Activated effector memory CD4-positive, alpha-beta T cell treated with Interleukin-2 at 50 U/mL for 16 hours (primary cell): ENCODE results near the gene NNAT.
"Not testable (repeated sequence)": the region's sequence is repeated elsewhere in the genome, so short reads cannot be mapped to it uniquely, and the experiment has no call there.

Source experiments
- DNase-seq: peaks from one replicate; pipeline ENCODE4 v3.0.0-alpha.2; 2020

The NNAT gene

GRCh38 chr20:37542281-37542680, 21.2 kb downstream of the NNAT start:
- DNase-seq: no peak

DNA sequence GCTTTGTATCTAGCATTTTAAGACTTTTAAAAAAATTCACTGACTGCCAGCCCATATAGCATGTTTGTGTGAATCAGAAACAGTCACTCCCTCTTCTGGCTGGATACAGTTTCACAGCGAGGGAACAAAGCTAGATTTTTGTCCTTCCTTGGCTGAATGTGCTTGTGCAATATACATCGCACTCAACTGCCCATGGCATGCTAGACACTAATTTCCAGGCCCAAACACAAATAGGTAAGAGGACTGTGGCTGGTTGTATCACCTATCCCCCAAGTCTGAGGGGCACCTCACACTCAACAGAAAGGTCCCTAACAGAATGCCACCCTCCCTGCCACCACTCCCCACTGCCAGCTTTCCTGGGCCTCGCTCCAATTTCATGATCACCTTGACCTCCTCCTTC, 22.8 kb downstream of the NNAT start:
- no peak for DNase-seq

GRCh38 chr20:37544386-37544785, 23.3 kb downstream of the NNAT start:
- DNase-seq: no peak

DNA sequence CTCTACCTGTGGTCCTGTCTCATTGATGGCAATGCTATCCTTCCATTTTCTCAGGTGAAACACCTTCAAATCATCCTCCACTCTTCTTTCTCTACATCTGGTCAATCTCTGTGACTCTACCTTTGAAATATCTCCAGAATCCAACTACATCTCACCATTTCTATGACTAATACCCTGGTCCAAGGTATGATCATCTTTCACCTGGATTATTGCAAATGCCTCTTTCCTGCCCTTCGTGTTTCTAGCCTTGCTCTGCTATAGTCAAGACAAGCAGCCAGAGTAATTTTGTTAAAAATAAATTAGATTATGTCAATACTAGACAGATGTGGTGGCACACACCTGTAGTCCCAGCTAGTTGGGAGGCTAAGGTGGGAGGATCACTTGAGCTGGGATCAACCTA, 24.5 kb downstream of the NNAT start:
- DNase-seq: no peak

DNA sequence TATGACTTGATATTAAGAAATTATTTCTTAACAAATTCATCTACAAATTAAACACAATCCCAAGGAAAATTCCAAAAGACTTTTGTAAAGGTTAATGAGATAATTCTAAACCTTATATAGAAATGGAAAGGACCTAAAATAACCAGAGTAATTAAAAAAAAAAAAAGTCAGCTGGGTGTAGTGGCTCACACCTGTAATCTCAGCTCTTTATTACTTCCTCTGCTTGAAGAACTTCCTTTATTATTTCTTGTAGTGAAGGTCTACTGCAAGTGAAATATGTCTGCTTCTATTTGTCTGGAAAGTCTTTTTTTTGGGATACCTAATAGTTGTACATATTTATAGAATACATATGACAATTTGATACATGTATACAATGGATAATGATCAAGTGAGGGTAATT, 26.9 kb downstream of the NNAT start:
- no peak for DNase-seq

DNA sequence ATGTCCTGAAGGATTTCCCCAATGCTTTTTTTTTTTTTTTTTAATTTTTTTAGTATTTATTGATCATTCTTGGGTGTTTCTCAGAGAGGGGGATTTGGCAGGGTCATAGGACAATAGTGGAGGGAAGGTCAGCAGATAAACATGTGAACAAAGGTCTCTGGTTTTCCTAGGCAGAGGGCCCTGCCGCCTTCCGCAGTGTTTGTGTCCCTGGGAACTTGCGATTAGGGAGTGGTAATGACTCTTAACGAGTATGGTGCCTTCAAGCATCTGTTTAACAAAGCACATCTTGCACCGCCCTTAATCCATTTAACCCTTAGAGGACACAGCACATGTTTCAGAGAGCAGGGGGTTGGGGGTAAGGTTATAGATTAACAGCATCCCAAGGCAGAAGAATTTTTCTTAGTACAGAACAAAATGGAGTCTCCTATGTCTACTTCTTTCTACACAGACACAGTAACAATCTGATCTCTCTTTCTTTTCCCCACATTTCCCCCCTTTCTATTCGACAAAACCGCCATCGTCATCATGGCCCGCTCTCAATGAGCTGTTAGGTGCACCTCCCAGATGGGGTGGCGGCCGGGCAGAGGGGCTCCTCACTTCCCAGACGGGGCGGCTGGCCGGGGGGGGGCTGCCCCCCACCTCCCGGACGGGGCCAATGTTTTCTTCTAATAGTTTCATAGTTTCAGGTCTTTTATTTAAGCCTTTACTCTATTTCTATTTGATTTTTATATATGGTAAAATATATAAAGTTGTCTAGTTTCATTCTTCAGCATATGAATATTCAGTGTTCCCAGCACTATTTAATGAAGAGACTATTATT, 29.3 kb downstream of the NNAT start:
- DNase-seq: not testable (repeated sequence)

DNA sequence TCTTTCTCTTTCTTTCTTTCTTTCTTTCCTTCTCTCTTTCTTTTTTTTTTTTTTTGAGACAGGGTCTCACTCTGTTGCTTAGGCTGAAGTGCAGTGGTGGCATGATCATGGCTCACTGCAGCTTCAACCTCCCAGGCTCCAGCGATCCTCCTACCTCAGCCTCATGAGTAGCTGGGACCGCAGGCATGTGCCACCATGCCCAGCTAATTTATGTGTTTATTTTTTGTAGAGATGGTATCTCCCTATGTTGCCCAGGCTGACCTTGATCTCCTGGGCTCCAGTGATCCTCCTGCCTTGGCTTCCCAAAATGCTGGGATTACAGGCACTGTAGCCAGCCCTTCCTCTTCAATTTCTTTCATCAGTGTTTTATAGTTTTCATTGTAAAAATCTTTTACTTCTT, 30.6 kb downstream of the NNAT start:
- not testable (repeated sequence) for DNase-seq

GRCh38 chr20:37552415-37552814, 31.4 kb downstream of the NNAT start:
- no peak for DNase-seq

GRCh38 chr20:37554721-37555298, 33.8 kb downstream of the NNAT start:
- DNase-seq: not testable (repeated sequence)

- DNase-seq: no peak
Observed at GRCh38 chr20:37556538-37556937, 35.5 kb downstream of the NNAT start.

DNA sequence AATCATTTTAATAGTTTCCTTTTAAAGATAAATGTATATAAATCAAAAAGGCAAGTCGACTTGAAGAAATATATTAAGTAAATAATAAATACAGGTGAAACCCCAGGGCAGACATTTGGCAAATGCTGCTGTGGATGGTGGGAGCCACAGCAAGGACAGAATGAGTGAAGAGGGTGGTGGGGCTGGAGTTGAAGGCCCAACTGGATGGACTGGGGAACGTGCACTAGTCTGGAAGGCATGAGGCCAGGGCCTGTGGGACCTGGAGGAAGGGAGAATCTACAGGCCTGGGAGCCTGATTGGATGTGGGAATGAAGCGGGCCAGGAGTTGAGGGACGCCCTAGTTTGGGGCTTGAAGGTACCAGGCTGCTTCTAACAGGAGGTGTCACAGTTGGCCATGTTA, 37.3 kb downstream of the NNAT start:
- no peak for DNase-seq

- DNase-seq: no peak
Observed at GRCh38 chr20:37558779-37559178, 37.7 kb downstream of the NNAT start.

DNA sequence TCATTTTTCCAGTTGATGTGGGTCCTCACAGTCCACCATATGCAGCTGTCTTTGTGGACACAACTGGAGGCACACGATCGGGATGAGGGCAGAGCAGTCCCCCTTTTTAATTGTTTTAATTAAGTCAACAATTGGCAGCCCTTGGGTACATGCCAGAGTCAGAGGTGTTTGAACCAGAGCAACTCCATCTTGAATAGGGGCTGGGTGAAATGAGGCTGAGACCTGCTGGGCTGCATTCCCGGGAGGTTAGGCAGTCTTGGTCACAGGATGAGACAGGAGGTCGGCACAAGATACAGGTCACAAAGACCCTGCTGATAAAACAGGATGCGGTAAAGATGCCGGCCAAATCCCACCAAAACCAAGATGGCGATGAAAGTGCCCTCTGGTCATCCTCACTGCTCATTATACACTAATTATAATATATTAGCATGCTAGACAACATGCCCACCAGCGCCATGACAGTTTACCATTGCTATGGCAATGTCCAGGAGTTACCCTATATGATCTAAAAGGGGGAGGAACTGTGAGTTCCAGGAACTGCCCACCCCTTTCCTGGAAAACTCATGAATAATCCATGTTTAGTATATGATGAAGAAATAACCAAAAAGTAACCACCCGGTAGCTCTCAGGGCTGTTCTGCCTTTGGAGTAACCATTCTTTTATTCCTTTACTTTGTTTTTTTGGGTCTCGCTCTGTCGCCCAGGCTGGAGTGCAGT, 38.4 kb downstream of the NNAT start:
- no peak for DNase-seq

DNA sequence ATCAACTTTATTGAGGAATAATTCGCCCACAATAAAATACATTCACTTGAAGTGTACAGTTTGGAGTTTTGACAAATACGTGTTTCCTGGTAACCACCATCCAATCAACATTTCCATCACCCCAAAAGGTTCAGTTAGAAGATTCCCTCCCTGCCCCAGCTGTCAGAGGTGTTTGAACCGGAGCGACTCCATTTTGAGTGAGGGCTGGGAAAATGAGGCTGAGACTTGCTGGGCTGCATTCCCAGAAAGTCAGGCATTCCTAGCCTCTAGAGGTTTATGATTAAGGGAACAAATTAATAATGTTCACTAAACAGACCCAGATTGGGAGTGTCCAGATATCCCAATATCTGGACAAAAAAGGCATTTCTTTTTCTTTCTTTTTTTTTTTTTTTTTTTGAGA, 39.6 kb downstream of the NNAT start:
- no peak for DNase-seq

DNA sequence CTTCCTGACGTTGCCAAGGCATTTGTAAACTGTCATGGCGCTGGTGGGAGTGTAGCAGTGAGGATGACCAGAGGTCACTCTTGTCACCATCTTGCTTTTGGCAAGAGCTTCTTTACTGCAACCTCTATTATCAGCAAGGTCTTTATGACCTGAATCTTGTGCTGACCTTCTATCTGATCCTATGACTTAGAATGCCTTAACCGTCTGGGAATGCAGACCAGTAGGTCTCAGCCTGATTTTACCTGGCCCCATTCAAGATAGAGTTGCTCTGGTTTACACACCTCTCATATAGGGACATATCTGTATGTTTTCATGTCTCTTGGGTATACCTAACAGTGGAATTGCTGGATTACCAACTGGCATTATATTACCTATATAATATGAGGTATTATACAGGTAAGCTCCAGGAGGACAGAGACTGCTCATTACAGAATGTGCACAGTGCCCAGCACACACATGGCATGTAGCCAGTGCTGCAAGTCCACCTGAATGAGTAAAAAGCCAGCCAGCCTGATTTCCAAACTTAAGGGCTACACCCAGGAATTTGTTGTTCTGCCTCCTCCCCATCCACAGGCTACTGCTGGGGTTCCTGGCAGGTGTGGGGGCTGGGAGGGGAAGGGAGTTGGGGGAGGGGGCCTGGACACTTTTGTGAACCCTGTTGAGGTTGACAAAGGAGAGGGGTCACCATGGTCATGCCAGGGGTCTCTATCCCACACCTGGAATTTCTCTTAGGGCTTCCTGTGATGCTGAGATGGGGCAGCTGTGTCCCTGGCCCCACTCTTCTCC, 41.8 kb downstream of the NNAT start:
- no peak for DNase-seq

DNA sequence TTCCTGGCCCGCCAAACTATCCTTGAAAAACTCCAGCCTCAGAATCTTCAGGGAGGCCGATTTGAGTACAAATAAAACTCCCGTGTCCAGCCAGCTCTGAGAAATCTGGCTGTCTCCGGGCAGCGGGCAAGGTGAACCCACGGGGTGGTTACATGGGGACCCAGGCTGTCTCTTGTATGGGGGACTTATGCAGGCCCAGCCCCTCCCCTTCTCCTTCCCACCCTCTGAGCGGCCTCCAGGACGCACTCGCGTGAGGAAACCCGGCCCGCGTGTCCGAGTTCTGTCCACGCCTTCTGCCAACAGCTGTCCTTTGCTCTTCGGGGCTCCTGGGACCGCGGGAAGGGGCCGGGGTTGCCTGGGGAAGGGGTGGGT, 43.0 kb downstream of the NNAT start:
- no peak for DNase-seq

DNA sequence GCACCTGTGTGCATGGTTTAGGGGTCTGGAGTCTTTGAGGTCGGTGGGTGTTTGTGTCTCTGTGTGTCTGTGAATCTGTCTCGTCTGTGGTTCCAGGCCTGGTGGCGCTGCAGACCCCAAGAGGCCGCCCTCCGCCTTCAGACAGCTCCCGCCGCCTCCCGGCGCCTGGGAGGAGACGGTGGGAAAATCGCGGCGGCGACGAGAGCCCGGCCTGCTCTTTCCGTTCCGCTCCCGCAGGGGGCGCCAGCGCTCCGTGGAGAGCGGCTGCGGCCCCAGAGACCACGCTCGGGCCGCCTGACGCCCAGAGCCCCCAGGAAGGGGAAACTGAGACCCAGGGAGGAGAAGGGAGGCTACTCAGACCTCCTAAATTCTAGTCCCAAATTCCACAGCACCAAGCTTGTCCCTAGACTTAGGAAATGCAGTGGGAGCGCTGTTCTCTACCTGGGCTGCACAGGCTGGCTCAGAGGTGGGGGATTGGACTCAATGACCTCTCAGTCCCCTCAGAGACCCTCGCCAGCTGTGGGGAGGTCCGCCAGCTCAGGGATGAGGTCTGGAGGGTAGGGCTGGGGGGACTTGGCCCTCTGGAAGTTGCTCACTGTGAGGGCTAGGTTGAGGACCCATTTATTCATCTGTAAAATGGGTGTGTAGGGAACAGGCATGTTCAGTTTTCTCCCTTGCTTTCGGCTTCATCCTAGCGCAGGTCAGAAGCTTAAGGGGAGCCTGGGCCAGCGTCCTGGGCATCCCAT, 43.5 kb downstream of the NNAT start:
- no peak for DNase-seq

DNA sequence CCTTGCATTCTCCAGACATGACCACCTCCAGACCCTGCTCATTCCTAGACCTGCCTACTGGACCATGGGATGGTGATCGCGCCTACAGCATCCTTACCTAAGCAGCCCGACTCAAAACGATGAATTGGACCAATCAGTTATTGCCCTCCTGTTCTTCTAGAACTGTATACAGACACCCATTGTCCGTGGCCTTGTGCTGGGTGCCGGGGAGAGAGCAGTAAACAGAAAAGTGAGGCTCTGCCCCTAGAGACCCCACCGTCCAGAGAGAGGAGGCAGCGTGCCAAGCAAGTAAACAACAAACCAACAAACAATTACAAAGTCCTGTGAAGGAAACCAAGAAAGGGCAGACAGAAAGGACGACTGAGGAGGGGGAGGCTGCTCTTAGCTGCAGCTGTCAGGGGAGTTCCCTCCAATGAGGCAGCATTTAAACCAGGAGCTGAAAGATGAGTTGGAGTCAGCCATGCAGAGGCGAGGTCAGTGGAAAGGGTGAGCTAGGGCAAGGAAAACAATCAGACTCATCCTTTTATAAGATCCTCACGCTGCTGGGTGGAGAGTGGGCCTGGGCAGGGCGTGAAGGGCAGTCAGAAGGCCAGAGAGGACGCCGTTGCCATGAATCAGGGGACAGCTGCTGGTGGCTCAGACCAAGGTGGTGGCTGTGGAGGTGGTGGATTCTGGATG, 44.2 kb downstream of the NNAT start:
- no peak for DNase-seq

GRCh38 chr20:37566590-37567330, 45.7 kb downstream of the NNAT start:
- DNase-seq: no peak

DNA sequence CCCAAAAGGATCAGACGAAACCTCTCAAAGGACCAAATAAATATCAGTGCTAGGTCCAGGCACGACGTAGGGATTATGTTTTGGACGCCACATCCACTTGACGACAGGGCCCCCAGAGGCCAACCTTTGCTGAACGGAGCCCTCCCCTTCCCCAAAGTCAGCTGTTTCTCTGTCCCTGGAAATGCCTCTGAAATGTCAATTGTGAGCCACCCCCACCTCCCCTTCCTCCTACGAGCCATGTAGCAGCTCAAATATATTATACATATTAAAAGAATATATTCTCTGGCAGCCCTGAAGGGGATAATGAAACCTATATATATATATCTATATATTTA, 46.2 kb downstream of the NNAT start:
- DNase-seq: no peak
